Measurements from ENCODE around the gene RGS10.
"Not testable (repeated sequence)": the region's sequence is repeated elsewhere in the genome, so short reads cannot be mapped to it uniquely, and the experiment has no call there.

RGS10 gene

DNA sequence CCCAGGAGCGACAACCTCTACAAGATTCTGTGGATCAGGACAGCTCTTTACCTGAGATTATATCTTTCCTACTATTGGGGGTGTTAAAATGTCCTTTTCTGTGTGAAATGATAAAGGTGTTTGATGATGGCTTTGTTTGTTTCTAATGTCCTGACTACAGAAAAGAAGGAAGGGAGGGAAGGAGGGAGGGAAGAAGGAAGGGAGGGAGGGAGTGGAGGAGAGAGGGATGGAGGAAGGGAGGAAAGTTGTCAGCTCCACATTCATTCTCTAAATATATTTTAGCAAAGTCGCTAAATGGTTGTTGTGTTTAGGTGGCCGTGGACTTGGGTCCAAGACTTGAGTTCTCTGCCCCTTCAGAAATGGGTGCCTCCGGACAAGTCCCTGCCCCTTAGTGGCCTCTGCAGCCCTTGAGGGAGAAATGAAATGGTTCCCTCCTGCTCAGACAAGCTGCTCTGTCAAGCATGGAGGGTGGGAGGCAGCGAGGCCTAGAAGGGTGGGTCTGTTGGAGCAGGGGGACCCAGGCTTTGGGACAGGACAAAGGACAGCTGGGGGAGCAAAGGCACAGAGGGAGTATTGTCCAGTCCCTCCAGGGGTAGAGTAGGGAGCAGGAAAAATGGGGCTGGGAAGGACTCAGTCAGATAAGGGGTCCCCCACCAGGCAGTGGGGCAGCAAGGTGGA is 4.4 kb downstream of the RGS10 start:
- TF ChIP-seq, protein P1, sequence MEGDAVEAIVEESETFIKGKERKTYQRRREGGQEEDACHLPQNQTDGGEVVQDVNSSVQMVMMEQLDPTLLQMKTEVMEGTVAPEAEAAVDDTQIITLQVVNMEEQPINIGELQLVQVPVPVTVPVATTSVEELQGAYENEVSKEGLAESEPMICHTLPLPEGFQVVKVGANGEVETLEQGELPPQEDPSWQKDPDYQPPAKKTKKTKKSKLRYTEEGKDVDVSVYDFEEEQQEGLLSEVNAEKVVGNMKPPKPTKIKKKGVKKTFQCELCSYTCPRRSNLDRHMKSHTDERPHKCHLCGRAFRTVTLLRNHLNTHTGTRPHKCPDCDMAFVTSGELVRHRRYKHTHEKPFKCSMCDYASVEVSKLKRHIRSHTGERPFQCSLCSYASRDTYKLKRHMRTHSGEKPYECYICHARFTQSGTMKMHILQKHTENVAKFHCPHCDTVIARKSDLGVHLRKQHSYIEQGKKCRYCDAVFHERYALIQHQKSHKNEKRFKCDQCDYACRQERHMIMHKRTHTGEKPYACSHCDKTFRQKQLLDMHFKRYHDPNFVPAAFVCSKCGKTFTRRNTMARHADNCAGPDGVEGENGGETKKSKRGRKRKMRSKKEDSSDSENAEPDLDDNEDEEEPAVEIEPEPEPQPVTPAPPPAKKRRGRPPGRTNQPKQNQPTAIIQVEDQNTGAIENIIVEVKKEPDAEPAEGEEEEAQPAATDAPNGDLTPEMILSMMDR (IDR thresholded peaks at IDR 0.05; ENCODE audit: borderline replicate concordance, insufficient read depth, low read depth, low read length) = no peak
- peak overlapping the region; percentile 21 for H3K4me3 ChIP-seq (ENCODE audit: low read depth, low read length)

DNA sequence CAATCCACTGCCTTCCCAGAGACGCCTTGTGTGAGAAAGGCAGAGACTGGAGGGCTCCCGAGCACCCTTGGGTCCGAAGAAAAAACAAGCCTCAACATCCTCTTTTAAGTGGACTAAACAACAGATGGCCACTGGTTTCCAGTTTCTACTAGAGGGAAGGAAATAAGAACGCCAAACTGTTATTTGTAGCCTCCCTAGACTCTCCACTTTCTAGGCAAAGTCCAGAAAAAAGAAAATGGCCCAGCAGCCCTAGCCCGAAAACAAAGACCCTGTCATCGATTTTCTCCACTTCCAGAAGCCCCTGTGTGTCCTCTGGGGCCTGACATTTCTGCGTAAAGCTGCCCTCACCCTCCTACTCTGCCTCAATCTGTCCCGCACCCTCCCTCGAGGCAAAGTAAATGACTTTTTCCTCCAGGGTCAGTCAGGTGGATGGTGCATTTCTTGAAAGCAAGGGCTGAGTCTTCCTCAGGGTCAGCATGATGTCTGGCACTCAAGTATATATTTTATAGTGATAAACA is 6.0 kb downstream of the RGS10 start:
- H3K4me3 ChIP-seq (ENCODE audit: low read depth, low read length) = no peak overlapping the region
- TF ChIP-seq, protein P1 (IDR thresholded peaks at IDR 0.05; ENCODE audit: borderline replicate concordance, insufficient read depth, low read depth, low read length) = no peak

DNA sequence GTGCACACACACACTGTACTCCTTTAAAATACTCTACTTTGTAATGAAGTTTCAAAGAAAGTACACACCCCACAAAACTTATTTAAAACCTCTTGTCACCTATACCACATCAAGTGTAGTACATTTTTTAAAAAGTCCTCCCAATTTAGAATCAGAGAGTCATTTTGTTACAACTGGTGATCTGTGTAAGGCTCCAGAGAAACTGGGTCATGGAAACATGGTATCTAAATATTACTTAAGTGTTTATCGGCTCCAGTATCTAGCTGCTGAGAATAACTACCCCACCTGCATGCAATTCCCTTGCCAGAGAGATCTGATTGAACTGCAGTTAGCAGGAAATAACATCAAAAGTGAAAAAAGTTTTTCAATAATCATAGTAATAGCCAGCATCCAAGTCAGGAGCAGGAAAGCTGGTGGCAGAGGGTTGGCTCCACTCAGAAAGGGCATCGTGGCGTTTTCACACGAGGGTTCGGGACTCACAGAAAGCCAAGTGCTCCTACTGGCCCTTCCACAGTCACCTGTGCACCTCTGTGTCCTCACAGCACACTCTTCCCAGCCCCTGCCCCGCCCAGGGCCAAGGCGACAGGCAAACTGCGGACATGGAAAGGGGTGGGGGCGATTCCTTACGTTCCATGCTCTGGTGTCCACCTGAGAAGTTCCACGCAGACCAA is 6.5 kb downstream of the RGS10 start:
- no peak overlapping the region for H3K4me3 ChIP-seq (ENCODE audit: low read depth, low read length)
- TF ChIP-seq, protein P1 (IDR thresholded peaks at IDR 0.05; ENCODE audit: borderline replicate concordance, insufficient read depth, low read depth, low read length) = no peak

DNA sequence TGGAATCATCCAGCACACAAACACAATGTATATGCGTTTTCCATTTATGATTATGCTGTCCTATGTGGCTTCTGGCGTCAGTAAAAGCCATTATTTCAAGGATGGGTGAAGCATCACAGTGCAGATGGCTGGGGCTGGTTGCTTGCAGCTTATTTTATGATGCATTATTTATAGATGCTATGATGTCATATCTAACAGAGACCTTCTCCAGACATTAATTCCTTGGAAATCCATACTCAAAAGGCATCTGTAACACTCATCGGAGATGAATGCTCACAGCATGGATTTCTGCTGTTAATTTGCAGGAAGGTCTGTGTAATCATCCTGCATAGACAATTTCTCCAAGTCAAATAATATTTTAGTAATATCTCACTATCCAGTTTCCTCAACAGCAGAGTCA is 7.2 kb downstream of the RGS10 start:
- TF ChIP-seq, protein P1 (IDR thresholded peaks at IDR 0.05; ENCODE audit: borderline replicate concordance, insufficient read depth, low read depth, low read length) = no peak
- no peak overlapping the region for H3K4me3 ChIP-seq (ENCODE audit: low read depth, low read length)

DNA sequence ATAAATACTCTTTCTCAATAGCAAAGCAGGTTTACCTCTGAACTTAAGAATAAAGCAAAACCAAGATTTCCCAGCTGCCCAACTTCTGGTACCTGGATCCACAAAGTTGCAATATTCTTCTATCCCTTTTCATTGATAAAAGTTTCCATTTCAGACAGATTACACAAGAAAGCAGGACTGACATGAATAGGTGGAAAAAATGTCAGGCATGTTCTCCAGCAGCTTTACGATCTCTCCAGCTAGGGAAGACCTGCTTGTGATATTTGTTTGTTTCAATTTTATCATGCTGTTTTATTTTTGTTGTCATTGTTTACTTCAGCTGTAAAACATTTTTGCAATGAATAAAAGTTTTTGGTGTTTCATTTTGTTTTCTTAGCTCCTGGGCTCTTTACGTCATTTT is 9.0 kb downstream of the RGS10 start:
- H3K4me3 ChIP-seq (ENCODE audit: low read depth, low read length) = no peak overlapping the region
- TF ChIP-seq, protein P1 (IDR thresholded peaks at IDR 0.05; ENCODE audit: borderline replicate concordance, insufficient read depth, low read depth, low read length) = no peak

DNA sequence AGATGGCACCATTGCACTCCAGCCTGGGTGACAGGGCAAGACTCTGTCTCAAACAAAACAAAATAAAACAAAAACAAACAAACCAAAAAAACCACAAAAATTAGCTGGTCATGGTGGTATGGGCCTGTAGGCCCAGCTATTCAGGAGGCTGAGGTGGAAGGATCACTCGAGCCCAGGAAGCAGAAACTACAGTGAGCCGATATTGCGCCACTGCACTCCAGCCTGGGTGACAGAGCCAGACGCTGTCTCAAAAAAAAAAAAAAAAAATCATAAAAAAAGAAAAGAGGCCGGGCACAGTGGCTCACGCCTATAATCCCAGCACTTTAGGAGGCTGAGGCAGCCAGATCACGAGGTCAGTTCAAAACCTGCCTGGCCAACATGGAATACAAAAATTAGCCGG is 9.7 kb downstream of the RGS10 start:
- H3K4me3 ChIP-seq (ENCODE audit: low read depth, low read length) = not testable (repeated sequence)

DNA sequence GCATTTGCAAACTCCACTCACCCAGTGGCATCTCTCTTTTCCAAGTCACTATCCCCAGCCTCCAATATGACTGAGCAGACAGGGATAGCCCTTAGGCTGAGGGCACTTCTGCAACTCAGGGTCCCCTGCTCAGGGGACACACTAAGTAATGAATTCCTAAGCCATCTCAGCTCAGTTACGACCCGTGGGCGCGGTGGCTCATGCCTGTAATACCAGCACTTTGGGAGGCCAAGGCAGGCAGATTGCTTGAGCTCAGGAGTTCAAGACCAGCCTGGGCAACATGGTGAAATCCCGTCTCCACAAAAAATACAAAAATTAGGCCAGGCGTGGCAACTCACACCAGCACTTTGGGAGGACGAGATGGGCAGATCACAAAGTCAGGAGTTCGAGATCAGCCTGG is 10.3 kb downstream of the RGS10 start:
- not testable (repeated sequence) for H3K4me3 ChIP-seq (ENCODE audit: low read depth, low read length)

DNA sequence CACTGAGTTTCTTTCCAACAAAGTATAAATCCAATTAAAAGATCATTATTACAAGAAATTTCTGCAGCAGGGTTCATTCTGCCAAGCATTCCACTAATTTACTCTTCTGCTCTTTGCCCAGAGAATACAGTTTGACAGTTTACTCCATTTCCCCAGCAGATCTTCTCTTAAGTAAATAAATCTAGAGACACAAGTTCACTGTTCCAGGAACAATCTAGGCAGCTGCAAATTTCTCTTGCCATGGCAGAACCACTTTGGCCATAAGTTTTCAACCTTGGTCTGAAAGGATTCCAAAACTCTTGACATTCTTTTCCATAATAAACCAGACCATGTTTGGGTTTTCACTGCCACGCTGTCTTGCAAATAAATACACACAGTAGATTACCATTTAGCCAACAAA is 11.5 kb downstream of the RGS10 start:
- no peak overlapping the region for H3K4me3 ChIP-seq (ENCODE audit: low read depth, low read length)

DNA sequence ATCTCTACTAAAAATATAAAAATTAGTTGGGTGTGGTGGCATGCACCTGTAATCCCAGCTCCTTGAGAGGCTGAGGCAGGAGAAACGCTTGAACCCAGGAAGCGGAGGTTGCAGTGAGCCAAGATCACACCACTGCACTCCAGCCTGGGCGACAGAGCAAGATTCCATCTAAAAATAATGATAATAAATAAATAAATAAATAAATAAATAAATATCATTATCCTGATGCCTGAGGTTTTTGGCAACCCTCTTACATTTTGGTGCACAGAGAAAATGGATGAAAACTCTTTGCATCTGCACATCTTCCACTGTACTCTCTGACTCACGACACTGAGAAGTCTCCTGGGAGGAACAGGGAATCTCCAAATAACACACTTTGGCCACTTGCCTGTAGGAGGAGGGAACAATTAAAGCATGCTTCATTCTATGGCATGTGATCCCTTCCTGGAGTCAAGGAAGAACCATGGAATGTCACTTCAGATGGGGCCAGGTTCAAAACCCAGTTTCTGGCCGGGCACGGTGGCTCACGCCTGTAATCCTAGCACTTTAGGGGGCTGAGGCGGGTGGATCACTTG is 13.8 kb downstream of the RGS10 start:
- H3K4me3 ChIP-seq (ENCODE audit: low read depth, low read length) = not testable (repeated sequence)

More for the DNA sequence above, 11.5 kb downstream of the RGS10 start:
- TF ChIP-seq, protein P1 (IDR thresholded peaks at IDR 0.05; ENCODE audit: borderline replicate concordance, insufficient read depth, low read depth, low read length) = no peak
